ENCODE measurements around the gene PRND. TPM values are rescaled to one million over a fixed set of nuclear protein-coding genes. Genes with fewer than 3 reads are reported as not detected.

Gene PRND
- total RNA-seq, 1 experiment from 2014 or later: not detected

DNA sequence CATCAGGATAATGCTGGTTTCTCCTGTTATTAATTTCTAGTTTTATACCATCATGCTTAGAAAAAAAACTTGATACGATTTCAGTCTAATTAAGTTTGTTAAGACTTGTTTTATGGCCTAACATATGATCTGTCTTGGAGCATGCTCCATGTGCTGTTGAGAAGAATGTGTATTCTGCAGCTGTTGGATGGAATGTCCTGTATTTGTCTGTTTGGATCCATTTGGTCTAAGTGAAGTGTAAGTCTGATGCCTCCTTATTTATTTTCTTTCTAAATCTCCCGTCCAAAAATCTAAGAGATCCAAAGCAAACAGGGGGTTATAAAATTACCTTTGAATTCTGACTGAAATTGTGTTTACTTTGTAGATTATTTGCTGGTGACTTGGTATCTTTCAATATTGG is 30.0 kb upstream of the PRND start:
- Histone ChIP-seq H3F3A (ENCODE audit: insufficient read depth, low read depth) (peaks cover 30% of the 10 kb centered on the region), H4K20me1 (ENCODE audit: insufficient read depth) (peaks cover 93% of the 10 kb centered on the region), H3K27ac (no peak overlapping the region), H3K36me3 (ENCODE audit: low read depth) (peaks cover 84% of the 10 kb centered on the region), H3K9me3 (ENCODE audit: insufficient read depth, low read depth) (no peaks in the 10 kb centered on the region), H3K27me3 (ENCODE audit: insufficient read depth, low read depth) (no peaks in the 10 kb centered on the region), H3K9me2 (ENCODE audit: insufficient read depth) (no peaks in the 10 kb centered on the region), H2AFZ (no peak overlapping the region), H3K4me1 (replicated peaks; ENCODE audit: insufficient read depth) (peaks cover 46% of the 10 kb centered on the region), H3K79me2 (ENCODE audit: low read depth) (peaks cover 97% of the 10 kb centered on the region), H3K4me2 (peak overlapping the region; percentile 95; the same call in 1 of the 2 replicates), H3K4me3 (peak overlapping the region; percentile 15; the same call in 1 of the 2 replicates)
- ChIA-PET CTCF (no interaction called here), POLR2A (ENCODE audit: unreplicated experiment) (no interaction called here)
- BruUV-seq (replicated peaks): no TSS peak
- intact Hi-C loops (cut with micrococcal nuclease; ENCODE audit: unreplicated experiment): no loop called here
- TF ChIP-seq, protein P1, sequence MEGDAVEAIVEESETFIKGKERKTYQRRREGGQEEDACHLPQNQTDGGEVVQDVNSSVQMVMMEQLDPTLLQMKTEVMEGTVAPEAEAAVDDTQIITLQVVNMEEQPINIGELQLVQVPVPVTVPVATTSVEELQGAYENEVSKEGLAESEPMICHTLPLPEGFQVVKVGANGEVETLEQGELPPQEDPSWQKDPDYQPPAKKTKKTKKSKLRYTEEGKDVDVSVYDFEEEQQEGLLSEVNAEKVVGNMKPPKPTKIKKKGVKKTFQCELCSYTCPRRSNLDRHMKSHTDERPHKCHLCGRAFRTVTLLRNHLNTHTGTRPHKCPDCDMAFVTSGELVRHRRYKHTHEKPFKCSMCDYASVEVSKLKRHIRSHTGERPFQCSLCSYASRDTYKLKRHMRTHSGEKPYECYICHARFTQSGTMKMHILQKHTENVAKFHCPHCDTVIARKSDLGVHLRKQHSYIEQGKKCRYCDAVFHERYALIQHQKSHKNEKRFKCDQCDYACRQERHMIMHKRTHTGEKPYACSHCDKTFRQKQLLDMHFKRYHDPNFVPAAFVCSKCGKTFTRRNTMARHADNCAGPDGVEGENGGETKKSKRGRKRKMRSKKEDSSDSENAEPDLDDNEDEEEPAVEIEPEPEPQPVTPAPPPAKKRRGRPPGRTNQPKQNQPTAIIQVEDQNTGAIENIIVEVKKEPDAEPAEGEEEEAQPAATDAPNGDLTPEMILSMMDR (conservative IDR thresholded peaks at IDR 0.05): no peak
- no peak for DNase-seq

DNA sequence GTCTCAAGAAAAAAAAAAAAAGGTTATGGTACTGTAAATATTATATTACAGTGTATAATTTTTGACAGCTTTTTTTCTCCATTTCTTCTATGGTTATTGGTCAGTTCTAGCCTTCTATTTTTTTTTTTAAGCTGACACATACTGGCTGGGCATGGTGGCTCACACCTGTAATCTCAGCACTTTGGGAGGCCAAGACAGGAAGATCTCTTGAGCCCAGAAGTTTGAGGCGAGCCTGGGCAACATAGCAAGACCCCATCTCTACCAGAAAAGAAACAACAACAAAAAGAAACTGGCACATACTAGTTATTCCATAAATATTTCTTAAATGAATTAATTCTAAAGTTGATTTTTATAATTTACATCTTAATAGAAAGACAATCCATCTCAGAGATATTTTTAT is 27.6 kb upstream of the PRND start:
- H3K4me3 ChIP-seq: no peak overlapping the region
- no TSS peak for BruUV-seq (replicated peaks)
- no peak overlapping the region for H3K4me2 ChIP-seq
- H3K4me1 ChIP-seq (replicated peaks; ENCODE audit: insufficient read depth): peaks cover 28% of the 10 kb centered on the region
- H3F3A ChIP-seq (ENCODE audit: insufficient read depth, low read depth): peaks cover 45% of the 10 kb centered on the region
- H3K9me3 ChIP-seq (ENCODE audit: insufficient read depth, low read depth): no peaks in the 10 kb centered on the region
- H3K79me2 ChIP-seq (ENCODE audit: low read depth): peaks cover 99% of the 10 kb centered on the region
- no peaks in the 10 kb centered on the region for H3K27me3 ChIP-seq (ENCODE audit: insufficient read depth, low read depth)
- H3K36me3 ChIP-seq (ENCODE audit: low read depth): peaks cover 81% of the 10 kb centered on the region
- H3K9me2 ChIP-seq (ENCODE audit: insufficient read depth): no peaks in the 10 kb centered on the region
- CTCF ChIA-PET: interaction anchor here (0.6 to 0.7 kb wide), 2 partner anchors 10 to 30 kb away, joined by 4 to 5 read pairs; no protein-coding TSS in a partner anchor
- intact Hi-C loops (cut with micrococcal nuclease; ENCODE audit: unreplicated experiment): no loop called here
- H2AFZ ChIP-seq: no peak overlapping the region
- DNase-seq: no peak
- no peak for TF ChIP-seq EZH2 (IDR thresholded peaks at IDR 0.05; ENCODE audit: low read depth)
- TF ChIP-seq, protein P1 (conservative IDR thresholded peaks at IDR 0.05): no peak
- POLR2A ChIA-PET (ENCODE audit: unreplicated experiment): no interaction called here
- H4K20me1 ChIP-seq (ENCODE audit: insufficient read depth): peaks cover 97% of the 10 kb centered on the region
- no peak overlapping the region for H3K27ac ChIP-seq

DNA sequence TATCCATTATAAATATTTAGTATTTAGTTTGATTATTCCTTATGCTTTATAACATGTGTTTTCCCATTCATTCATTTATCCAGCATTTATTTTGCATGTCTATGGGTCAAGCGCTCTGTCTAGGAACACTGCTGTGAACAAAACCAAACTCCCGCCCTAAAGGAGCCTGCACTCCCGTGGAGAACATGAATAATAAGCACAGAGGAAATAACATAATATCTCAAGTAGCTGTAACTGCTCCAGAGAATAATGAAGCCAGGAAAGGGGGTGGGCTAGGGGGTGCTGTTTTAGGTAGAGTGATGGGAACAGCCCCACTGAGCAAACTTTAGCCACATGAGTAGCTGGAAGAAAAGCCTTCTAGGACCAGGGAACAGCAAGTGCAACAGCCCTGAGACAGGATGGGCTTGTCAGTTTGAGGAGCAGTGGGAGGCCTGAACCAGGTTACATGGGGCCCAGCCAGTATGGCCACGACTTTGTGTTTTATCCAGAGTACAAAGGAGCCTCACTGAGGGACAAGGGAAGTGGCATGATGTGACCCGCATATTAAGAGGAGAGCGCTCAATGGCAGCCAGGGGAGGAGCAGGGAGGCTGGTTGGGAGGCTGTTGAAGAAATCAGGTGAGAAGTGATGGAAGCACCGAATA is 24.4 kb upstream of the PRND start:
- CTCF ChIA-PET: no interaction called here
- POLR2A ChIA-PET (ENCODE audit: unreplicated experiment): interaction anchor here (0.6 kb wide), 1 partner anchor 12 kb away, joined by 3 read pairs; no protein-coding TSS in a partner anchor

More for the DNA sequence above, 24.4 kb upstream of the PRND start:
- no peaks in the 10 kb centered on the region for H3K9me2 ChIP-seq (ENCODE audit: insufficient read depth)
- no peaks in the 10 kb centered on the region for H3K27me3 ChIP-seq (ENCODE audit: insufficient read depth, low read depth)
- no peak overlapping the region for H2AFZ ChIP-seq
- H3K79me2 ChIP-seq (ENCODE audit: low read depth): peaks cover 67% of the 10 kb centered on the region
- H3F3A ChIP-seq (ENCODE audit: insufficient read depth, low read depth): peaks cover 62% of the 10 kb centered on the region; the same call in 1 of the 2 replicates
- H3K9me3 ChIP-seq (ENCODE audit: insufficient read depth, low read depth): no peaks in the 10 kb centered on the region
- peaks cover 72% of the 10 kb centered on the region for H4K20me1 ChIP-seq (ENCODE audit: insufficient read depth)
- H3K27ac ChIP-seq: no peak overlapping the region
- intact Hi-C loops (cut with micrococcal nuclease; ENCODE audit: unreplicated experiment): no loop called here
- no peak overlapping the region for H3K4me2 ChIP-seq
- H3K4me1 ChIP-seq (replicated peaks; ENCODE audit: insufficient read depth): no peaks in the 10 kb centered on the region; the same call in 1 of the 2 replicates
- H3K36me3 ChIP-seq (ENCODE audit: low read depth): peaks cover 62% of the 10 kb centered on the region
- no peak for TF ChIP-seq EZH2 (IDR thresholded peaks at IDR 0.05; ENCODE audit: low read depth)
- TF ChIP-seq, protein P1 (conservative IDR thresholded peaks at IDR 0.05): no peak
- no TSS peak for BruUV-seq (replicated peaks)
- no peak overlapping the region for H3K4me3 ChIP-seq
- no peak for DNase-seq

Measured in PC-9 (cell line).